NCI-H1436 (cell line): ENCODE measurements around the gene P2RY6.

Experiments used
- DNase-seq: peaks from one replicate; lab custom pipeline; 2025; lab: John Stamatoyannopoulos, UW

Gene P2RY6

DNA sequence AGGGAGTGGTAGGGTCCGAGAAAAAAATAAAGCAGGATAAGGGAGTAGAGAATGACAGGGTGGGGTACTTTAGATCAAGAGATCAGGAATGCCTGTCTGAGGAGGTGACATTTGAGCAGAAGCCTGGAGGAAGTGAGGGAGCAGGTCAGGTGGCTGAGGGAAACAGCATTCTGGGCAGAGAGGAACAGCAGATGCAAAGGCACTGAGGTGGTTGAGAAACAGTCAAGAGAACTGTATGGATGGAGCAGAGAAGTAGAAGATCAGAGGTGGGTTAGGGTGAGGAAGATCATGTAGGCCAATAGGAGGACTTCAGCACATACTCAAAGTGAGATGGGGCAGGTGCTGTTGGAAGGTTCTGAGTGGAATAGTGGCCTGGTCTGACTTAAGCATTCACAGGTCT, 44.3 kb downstream of the P2RY6 start:
- DNase-seq = no peak

DNA sequence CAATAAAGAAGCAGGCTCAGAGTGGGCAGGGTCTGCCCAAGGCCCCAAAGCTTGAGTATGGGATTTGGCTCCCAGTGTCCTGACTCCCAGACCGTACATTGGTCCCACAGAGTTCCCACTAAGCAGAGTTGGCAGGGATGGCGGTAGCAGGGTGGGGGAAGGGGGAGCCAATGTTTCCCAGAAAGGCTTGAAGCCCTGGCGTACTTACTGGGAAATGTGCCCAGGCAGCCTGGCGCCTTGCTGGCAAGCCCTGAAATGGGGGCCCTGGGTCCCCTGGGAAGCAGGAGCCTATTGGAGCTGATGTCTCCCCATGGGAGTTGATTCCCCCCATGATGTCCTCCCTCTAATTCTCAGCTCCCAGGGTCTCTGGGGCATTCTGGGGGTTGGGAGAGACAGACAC, 45.2 kb downstream of the P2RY6 start:
- DNase-seq = peak; percentile 25

DNA sequence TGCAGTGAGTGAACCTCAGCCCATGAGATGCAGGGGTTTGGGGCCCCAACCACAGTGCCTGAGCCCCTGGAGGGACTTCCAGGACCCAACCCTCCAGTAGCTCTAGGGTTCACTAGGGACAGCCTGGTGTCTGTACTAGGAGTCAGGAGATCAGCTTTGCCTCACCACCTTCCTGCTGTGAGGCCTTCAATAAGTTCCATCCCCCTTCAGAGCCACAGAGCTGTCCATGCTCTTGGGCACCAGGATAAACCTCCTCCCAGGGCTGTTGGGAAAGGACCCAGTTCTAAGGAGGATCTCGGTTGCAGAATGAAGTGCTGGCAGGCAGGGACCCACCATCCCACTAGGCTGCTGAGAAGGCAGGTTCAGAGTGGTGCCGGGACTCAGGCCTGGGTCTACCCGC, 45.7 kb downstream of the P2RY6 start:
- no peak for DNase-seq

DNA sequence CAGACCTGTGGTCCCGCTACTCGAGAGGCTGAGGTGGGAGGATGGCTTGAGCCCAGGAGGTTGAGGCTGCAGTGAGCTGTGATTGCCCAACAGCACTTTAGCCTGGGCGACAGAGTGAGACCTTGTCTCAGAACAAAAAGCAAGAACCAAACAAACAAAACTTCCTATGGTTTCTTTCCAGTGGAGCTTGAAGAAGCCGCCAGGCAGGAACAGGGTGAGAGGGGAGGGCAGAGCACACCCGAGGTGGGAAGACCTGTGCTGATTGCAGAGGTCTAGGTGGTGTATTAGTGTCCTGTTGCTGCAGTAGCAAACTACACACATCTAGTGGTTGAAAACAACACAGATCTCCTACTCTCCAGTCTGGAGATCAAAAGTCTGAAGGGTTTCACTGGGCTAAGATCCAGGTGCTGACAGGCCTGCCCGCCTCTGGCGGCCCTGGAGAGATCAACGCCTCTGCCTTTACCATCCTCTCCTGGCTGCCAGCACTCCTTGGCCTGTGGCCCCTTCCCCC, 46.4 kb downstream of the P2RY6 start:
- no peak for DNase-seq

DNA sequence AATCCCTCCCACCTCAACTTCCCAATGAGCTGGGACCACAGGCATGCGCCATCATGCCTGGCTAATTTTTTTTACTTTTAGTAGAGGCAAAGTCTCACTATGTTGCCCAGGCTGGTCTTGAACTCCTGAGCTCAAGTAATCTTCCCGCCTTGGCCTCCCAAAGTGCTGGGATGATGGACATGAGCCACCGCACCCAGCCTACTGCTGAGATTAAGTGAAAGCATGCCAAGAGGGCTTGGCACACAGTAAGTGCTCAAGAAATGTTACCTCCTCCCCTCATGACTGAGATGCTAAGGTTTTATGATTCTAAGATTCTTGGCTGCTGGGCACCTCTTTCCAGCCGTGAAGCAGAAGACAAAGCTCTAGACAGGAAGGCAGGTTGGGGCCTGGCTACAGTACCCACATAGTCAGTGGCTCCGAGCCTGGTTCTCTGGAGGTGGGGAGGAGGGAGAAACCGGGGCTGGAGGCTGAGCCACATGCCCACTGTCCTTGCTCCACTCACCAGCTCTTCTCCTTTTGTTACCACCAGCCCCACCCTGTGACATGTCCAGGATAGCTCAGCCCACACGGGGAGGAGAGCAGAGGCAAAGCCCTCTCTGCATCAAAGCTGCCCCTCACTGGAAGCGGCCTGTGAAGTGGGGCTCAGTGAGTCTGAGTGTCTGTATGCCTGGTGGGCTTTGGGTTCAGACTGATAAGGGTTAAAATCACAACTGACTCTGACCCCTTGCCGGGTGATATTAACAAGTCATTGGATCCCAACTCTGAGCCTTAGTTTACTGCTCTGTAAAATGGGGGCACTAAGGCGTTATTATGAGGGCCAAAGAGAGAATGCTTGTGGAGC, 48.8 kb downstream of the P2RY6 start:
- DNase-seq = no peak

DNA sequence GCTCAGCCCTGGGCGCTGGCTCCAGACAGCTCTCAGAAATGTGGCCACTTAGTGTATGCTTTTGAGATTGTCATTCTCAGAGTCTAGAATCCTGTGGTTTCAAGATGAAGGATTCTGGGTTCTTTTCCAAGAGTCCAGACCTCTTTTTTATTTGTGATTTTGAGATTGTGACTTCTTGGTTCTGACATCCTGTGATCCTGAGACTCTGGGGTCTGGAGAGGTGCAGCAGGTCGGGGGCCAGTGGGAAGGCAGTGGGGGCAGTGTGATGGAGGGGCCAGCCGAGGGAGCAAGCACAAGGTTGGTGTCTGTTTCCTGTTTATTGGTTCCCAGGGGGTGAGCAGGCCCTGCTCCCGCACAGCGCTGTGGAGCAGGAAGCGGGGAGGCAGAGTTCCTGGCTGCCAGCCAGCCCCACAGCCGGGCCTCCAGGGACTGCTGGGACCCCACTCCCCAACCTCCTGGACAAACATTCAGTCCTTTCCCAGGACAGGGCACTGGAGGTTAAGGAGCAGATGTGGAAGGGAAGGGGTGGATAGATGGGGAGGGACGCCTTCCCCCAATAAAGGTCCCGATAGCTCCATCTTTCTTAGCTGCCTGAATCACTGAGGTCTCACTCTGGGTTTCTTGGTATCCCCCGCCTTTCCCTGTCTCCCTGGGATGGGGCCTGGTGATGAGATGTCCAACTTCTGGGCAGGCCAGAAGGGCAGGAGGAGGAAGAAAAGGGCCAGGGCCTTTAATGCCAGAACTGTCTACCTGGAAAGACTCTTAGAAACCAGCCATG, 49.7 kb downstream of the P2RY6 start:
- peak; percentile 20 for DNase-seq

DNA sequence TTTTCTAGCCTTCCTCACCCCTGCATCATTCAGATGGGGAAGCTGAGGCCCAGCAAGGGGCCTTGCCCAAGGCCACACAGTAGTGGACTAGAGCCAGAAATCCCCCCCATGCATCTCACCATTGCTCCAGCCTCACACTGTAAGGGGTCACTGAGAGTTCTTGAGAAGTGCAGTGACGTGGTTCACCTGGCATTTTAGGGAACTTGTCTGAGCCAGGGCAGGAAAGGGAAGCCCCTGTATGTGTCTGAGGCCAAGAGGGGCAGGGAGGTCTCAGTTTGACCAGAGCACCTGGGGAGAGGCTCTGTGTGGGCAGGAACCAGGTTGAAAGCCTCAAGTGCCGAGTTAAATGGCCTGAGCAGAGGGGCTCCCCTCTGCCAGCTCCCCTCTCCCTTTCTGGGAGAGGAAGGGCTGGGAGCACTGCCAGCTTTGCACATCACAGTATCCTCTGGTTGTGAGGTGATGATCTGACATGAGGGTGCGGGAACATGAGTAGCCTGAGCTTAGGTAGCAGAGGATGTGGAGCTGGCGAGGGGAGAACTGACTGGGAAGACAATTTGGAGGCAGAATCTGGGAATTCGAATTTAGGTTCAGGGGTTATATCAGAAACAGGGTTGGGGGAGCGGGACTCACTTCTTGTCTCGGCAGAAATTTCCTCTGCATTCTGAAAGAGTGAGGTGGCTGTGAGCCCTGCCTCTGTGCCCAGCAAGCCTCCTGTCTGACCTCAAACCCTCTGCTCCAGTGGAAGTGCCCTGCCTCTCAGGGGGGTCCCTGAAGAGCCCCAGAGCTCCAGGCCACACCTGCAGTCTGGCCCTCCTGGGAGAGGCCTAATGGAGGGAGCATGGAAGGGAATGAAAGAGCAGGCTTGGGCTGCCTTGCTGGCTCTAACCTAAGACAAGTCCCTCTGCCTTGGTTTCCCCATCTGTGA, 50.5 kb downstream of the P2RY6 start:
- no peak for DNase-seq

DNA sequence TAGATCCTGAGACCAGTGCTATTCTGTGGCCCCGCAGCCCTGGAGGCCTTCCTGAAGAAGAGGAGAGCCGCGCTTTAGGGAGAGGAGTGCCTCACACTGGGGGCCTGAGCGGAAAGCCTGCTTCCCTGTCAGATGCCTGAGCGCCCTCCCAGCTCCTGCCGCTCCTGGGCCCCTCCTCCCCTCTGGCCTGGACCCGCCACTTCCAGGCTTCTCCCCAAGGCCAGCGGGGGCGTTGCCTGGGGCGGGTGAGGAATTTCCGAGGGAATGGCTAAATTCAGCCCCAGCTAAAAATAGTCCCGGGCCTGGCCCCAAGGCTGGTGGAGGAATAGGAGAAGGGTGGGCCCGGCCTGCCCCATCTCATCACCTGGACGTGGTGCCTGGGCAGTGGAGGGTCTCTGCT, 51.3 kb downstream of the P2RY6 start:
- DNase-seq = no peak

DNA sequence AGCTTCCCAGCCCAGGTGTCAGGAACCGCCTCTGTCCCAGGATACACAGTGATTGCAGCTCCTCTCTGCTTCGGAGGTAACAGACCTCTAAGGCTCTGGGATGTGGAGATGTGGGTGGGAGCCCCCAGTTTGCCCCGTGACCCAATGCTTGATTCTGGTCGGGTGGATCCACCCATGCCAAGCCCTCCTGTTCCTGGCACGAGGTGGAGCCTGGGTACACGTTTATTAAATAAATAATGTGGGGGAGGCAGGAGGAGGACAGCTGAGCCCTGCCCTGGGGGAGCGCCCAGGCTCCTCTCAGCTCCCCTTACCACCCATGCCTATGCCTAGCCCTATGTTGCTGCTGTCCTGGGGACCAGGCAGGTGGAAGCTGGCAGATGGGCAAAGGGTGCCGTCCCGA, 52.0 kb downstream of the P2RY6 start:
- DNase-seq = no peak

DNA sequence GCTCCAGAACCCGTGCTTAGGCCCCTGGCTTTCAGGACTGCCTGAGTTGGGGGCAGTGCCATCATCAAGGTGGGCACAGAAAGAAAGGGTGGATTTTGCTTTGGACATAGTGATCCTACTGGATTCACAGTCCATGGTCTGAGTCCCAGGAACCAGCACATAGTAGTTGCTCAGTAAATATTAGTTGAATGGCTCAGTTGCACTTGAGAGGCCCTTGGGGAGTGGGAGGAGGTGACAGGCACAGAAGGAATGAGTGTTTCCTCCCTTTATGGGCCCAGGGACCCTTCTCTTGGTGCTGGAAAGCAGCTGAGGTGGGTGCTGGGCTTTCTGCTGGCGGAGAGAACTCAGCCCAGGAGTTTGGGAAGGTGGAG, 52.5 kb downstream of the P2RY6 start:
- DNase-seq = no peak

DNA sequence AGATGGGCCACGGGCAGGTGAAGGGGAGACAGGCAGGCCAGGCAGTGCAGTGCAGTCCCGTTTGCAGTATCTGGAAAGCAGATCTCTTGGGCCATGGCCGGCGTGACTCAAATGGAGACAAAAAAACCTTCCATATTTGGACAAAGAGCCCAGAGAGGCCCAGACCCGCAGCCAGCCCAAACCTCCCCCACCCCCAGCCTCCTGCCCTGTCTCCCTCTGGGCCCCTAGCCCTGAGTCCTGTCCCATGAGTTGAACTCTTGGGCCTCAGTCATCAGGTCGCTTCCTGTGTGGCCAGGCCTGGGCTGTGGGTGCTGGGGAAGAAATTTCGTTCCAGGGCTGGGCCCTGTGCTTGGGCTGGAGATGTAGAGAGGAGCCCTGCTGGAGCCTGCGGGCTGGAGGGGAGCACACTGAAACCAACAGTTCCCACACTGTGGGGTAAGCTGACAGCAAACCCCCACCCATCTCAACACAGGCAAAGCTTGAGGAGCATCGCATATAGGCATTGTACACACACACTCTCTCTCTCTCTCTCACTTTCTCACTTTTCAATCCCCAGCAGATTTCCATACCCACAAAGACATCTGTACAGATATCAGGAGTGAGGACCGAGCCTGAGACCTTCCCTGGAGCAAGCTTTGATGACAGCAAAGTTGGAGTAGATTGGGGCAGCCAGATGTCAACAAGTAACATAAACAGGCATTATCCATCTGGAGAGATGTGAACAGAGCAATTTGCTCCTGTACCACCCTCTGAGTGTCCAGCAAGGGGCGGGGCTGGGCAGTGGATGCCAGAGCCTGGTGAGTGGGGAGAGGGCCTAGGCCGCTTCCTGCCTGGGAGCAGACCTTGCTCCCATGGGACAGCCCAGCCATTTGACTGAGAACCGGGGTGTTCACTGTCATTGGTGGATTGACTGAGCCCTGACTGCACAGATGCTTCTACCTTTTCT, 53.2 kb downstream of the P2RY6 start:
- no peak for DNase-seq

DNA sequence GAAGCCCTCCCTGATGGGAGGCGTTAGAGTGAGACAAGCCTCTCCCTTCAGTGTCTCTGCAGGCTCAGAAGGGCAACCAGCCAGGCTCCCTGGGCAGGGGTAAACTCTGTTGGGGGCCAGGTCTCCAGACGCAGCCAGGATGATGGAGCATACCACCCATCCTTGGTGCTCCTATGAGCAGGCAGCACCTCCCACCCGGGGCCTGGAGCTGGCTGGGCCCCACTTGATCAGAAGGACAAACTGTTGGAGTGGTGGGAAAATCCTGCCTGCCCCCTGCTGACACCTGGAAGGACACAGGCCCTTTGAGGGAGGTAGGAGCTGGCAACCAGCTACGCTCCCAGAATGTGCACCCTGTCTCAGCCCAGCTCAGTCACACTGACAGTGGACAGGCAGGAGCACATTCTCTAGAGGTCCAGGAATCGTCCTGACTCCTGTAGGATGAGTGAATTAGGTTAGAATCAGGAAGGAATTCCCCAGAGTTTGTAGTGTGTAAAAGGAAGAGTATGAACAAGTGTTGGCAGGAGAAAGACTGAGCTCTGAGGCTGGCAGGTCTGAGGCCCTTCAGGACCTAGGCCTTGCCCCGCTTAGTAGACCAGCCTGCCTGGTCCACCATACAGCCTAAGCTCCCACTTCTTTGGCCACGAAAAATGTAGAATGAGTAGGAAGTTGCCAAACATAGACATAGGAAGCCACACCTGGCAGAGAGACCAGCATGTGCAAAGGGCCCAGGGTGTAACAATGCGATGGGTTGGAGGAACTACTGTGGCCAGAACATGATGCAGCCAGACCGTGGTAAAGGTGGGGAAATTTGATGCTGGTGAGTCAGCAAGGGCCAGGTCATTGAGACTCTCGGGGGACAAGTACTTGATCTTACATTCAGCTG, 55.0 kb downstream of the P2RY6 start:
- no peak for DNase-seq

DNA sequence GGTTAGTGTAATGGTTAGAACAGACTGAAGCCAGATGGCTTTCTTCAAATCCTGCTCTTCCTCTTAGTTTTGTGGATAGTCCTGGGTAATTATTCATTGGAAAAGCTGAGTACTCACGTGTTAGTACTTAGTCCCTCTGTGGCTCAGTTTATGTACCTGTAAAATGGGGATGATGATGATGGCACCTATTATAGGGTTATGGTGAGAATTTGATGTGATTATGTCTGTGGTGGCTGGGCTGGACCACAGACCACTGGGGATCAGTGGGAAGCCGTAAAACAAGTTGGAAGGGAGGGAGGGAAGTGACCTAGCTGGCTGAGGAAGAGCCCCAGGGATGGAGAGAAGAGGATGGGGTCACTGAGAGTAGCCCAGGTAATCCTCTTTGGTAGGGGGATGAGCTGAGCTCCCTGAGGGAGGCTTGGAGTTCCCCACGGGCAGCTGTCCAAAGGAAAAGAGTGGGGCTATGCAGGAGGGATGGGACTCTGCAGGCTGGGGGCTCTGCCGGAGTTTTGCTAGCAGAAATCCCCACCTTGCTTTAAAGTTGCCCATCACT, 55.8 kb downstream of the P2RY6 start:
- no peak for DNase-seq

DNA sequence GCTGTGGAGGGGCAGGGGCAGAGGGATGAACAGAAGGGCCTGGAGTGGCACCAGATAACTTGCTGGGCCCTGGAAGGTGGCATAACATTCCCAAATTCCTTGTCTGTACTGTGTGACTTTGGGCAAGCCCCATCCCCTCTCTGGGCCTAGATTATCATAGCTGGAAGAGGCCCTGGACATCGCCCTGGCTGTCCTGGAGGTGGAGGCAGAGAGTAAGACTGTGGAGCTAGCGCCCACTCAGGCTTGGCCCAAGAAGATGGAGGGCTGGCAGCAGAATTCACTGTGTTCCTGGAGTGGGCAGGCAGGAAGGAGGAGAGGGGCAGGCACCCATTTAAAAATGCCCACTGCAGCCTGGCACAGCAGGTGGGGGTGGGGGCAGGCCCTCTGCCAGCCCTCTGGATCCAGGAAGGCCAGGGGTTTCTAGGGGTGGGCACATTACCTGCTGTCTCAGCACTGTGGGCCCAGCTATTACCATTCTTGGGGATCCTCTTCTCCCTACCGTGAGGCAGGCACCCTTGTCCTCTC, 58.5 kb downstream of the P2RY6 start:
- DNase-seq = no peak

DNA sequence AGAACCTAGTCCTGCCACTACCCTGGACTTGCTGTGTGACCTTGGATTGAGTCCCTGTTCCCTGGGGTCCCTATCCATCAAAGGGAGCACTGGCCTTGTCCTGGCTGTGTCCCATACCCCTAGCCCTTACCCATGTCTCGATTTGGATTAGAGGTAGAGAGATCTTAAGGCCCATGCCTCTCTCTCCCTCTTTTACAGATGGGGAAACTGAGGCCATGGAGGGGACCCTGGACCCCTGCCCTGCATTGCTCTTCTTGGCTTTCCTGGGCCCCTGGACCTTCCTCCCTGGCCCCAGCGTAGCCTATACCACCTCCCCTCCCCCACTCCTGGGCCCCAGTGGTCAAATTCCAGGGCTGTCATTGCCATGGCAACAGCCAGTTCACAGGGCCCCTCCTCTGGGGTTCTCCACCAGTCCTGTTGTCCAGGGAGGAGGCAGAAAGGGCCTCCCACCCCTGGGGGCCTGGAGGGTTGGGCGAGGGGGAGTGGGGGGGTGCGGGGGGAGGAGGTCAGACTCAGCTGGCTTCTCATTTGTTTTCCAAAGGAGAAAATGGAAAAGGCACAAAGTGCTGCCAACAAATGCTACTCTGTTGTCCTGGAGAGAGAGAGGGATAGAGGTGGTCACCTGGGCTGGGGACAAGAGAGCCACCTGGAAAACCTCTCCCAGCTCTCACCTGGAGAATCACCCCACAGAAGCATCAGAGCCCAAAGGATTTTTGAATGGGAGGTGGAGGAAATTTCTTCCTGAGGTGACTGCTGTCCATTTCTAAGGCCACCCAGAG, 59.2 kb downstream of the P2RY6 start:
- DNase-seq = no peak

DNA sequence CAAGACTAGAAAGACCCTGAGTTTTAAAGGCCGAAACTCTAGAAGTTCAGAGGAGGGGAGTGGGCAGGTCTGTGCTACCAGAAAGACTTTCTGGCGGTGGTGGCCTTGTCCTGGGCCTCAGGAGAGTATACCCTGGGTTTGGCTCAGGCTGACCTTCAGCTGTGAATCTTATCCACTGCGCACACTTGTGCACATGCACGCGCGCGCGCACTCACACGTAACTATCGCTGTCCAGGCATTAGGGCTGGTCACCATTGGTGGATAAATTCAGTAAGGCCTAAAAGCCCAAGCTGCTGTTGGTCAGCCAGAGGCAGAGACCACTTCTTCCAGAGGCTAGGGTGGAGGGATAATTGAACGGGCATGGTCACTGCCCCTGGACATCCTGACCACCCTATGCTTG, 61.0 kb downstream of the P2RY6 start:
- DNase-seq = no peak

DNA sequence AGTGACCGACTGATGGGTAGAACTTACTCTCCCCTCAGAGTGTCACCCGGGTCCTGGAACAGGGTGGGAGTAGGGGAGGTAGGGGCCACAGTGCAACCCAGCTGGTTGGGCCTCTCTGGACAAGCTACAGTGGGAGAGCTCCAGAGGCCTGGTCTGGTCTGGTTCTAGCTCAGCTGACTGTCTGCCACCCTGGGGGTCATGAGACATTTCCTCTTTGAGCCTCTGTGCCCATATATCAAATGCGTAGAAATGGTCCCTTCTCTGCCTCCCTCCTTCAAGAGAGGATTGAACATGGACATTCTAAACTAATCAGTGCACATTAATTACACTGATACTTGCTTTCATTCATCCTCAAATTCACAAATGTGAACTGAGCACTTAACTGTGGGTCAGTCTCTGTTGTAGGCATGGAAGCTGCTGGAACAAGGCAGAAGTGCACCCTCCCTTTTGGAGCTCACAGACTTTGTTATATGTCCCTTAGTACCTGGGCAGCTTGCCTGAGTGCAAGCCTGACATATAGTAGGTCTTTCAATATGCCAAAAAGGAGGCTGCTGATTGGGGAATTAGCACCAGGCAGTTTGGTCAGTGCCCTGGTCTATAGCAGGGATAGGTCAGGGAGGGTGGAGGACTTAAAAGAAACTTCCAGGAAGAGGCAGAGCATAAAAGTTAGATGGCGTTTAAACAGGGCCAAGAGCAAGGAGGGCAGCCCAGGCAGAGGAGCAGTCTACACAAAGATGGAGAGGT, 61.7 kb downstream of the P2RY6 start:
- DNase-seq = no peak
